Measurements from ENCODE around the gene WDFY4. TPM values are rescaled to one million over a fixed set of nuclear protein-coding genes. Genes with fewer than 3 reads are reported as not detected.

WDFY4 gene
- total and polyA plus RNA-seq, 2 experiments from 2014 or later, result 0.14 TPM; not detected in 1

GRCh38 chr10:48768926-48769325, 84.3 kb downstream of the WDFY4 start:
- Histone ChIP-seq H3K4me2 (no peak overlapping the region), H3K9me2 (ENCODE audit: insufficient read depth) (no peaks in the 10 kb centered on the region), H3K27me3 (ENCODE audit: insufficient read depth) (no peaks in the 10 kb centered on the region), H3K4me1 (ENCODE audit: insufficient read depth) (peaks cover 7% of the 10 kb centered on the region; the same call in 1 of the 2 replicates), H3K79me2 (replicated peaks; ENCODE audit: insufficient read depth) (no peaks in the 10 kb centered on the region), H2AFZ (0 out of 2 replicates have a peak overlapping the region, but pooled peaks have one; percentile 43), H3K27ac (ENCODE audit: low read depth) (no peak overlapping the region), H3K36me3 (ENCODE audit: insufficient read depth) (no peaks in the 10 kb centered on the region), H4K20me1 (replicated peaks; ENCODE audit: insufficient read depth) (no peaks in the 10 kb centered on the region), H3K4me3 (no peak overlapping the region), H3F3A (replicated peaks; ENCODE audit: low read depth) (no peaks in the 10 kb centered on the region)
- Mint-ChIP-seq H3K36me3 (ENCODE audit: low read depth) (no peaks in the 10 kb centered on the region), H3K27ac (no peak overlapping the region), H3K27me3 (ENCODE audit: insufficient read depth, low read depth, poor library complexity) (peaks cover 3% of the 10 kb centered on the region), H3K9me3 (no peaks in the 10 kb centered on the region; the same call in 2 of the 3 replicates), H3K4me1 (peaks cover 13% of the 10 kb centered on the region), H3K4me3 (no peak overlapping the region)
- no peak for DNase-seq (ENCODE audit: low spot score)
- ATAC-seq, result no peak
- TF ChIP-seq STAT1 (IDR thresholded peaks at IDR 0.05; ENCODE audit: unreplicated experiment) (no peak), ZNF462 (CRISPR knock-in tag; IDR thresholded peaks at IDR 0.05) (no peak), CREB1 (CRISPR knock-in tag; IDR thresholded peaks at IDR 0.05; ENCODE audit: low read depth) (no peak), ZNF331 (CRISPR knock-in tag; IDR thresholded peaks at IDR 0.05; ENCODE audit: low read depth) (no peak), NANOG (IDR thresholded peaks at IDR 0.05; ENCODE audit: borderline replicate concordance) (no peak), ZNF114 (CRISPR knock-in tag; IDR thresholded peaks at IDR 0.05) (no peak), EZH2phosphoT487 (IDR thresholded peaks at IDR 0.05; ENCODE audit: unreplicated experiment) (no peak), POLR2AphosphoS5 (IDR thresholded peaks at IDR 0.05; ENCODE audit: low read depth) (no peak), JUNB (IDR thresholded peaks at IDR 0.05; ENCODE audit: unreplicated experiment) (no peak), EZH2 (IDR thresholded peaks at IDR 0.05; ENCODE audit: low read depth, unreplicated experiment) (no peak)
- TF ChIP-seq, protein P1, sequence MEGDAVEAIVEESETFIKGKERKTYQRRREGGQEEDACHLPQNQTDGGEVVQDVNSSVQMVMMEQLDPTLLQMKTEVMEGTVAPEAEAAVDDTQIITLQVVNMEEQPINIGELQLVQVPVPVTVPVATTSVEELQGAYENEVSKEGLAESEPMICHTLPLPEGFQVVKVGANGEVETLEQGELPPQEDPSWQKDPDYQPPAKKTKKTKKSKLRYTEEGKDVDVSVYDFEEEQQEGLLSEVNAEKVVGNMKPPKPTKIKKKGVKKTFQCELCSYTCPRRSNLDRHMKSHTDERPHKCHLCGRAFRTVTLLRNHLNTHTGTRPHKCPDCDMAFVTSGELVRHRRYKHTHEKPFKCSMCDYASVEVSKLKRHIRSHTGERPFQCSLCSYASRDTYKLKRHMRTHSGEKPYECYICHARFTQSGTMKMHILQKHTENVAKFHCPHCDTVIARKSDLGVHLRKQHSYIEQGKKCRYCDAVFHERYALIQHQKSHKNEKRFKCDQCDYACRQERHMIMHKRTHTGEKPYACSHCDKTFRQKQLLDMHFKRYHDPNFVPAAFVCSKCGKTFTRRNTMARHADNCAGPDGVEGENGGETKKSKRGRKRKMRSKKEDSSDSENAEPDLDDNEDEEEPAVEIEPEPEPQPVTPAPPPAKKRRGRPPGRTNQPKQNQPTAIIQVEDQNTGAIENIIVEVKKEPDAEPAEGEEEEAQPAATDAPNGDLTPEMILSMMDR (conservative IDR thresholded peaks at IDR 0.05; ENCODE audit: low read depth in 2 of 2), result no peak
- TF ChIP-seq, protein P2, sequence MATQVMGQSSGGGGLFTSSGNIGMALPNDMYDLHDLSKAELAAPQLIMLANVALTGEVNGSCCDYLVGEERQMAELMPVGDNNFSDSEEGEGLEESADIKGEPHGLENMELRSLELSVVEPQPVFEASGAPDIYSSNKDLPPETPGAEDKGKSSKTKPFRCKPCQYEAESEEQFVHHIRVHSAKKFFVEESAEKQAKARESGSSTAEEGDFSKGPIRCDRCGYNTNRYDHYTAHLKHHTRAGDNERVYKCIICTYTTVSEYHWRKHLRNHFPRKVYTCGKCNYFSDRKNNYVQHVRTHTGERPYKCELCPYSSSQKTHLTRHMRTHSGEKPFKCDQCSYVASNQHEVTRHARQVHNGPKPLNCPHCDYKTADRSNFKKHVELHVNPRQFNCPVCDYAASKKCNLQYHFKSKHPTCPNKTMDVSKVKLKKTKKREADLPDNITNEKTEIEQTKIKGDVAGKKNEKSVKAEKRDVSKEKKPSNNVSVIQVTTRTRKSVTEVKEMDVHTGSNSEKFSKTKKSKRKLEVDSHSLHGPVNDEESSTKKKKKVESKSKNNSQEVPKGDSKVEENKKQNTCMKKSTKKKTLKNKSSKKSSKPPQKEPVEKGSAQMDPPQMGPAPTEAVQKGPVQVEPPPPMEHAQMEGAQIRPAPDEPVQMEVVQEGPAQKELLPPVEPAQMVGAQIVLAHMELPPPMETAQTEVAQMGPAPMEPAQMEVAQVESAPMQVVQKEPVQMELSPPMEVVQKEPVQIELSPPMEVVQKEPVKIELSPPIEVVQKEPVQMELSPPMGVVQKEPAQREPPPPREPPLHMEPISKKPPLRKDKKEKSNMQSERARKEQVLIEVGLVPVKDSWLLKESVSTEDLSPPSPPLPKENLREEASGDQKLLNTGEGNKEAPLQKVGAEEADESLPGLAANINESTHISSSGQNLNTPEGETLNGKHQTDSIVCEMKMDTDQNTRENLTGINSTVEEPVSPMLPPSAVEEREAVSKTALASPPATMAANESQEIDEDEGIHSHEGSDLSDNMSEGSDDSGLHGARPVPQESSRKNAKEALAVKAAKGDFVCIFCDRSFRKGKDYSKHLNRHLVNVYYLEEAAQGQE (IDR thresholded peaks at IDR 0.05; ENCODE audit: unreplicated experiment), result no peak
- TF ChIP-seq, protein P3, sequence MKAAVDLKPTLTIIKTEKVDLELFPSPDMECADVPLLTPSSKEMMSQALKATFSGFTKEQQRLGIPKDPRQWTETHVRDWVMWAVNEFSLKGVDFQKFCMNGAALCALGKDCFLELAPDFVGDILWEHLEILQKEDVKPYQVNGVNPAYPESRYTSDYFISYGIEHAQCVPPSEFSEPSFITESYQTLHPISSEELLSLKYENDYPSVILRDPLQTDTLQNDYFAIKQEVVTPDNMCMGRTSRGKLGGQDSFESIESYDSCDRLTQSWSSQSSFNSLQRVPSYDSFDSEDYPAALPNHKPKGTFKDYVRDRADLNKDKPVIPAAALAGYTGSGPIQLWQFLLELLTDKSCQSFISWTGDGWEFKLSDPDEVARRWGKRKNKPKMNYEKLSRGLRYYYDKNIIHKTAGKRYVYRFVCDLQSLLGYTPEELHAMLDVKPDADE (IDR thresholded peaks at IDR 0.05), result no peak
